DOHH2 (cell line): ENCODE data around the gene ADAMTSL5.

Experiments
- CTCF ChIP-seq: fragments of 200-600 bp; sonication (generic); IDR thresholded peaks from one replicate; pipeline ENCODE4 v1.5.1; 2014; ENCODE audit warnings: antibody characterized with exemption, mild to moderate bottlenecking, low read depth, low read length; ENCODE audit not compliant: poor library complexity, severe bottlenecking
- EZH2phosphoT487 ChIP-seq: fragments of 200-600 bp; sonication (generic); IDR thresholded peaks from 2 replicates; pipeline ENCODE4 v1.6.1; 2017; ENCODE audit warnings: borderline replicate concordance, mild to moderate bottlenecking, antibody characterized with exemption, low read length, moderate library complexity, mixed read lengths

GRCh38 chr19:1470305-1471009, 42.4 kb downstream of the ADAMTSL5 start:
- TF ChIP-seq CTCF (no peak), EZH2phosphoT487 (peak; percentile 86; the same call in 1 of the 2 replicates)
